Vagina (tissue), 2 donors: ENCODE results near the gene PRRC2B. TPM values are rescaled to one million over a fixed set of nuclear protein-coding genes. Genes with fewer than 3 reads are reported as not detected.
"Not testable (repeated sequence)": the region's sequence is repeated elsewhere in the genome, so short reads cannot be mapped to it uniquely, and the experiment has no call there.

Source experiments
- DNase-seq, 2 donors: peaks; one replicate each; pipeline ENCODE4 v3.0.0-alpha.2; 2017; ENCODE audit errors: extremely low spot score in 2 of 2
- H3K27ac ChIP-seq: fragments of 200-600 bp; sonication (generic); one replicate; pipeline ENCODE4 v1.5.1; 2019
- H3K27me3 ChIP-seq: fragments of 200-600 bp; sonication (generic); one replicate; pipeline ENCODE4 v1.5.1; 2019
- H3K36me3 ChIP-seq, 2 donors: fragments of 200-600 bp; sonication (generic); one replicate each; pipeline ENCODE4 v1.5.1; 2017 to 2019
- H3K4me1 ChIP-seq: fragments of 200-600 bp; sonication (generic); one replicate; pipeline ENCODE4 v1.5.1; 2019
- H3K4me3 ChIP-seq, 2 donors: fragments of 200-600 bp; sonication (generic); 1 replicate in 1 of 2; 2 replicates in 1 of 2; pipeline ENCODE4 v1.5.1; 2016 to 2019
- H3K9me3 ChIP-seq: fragments of 200-600 bp; sonication (generic); one replicate; pipeline ENCODE4 v1.5.1; 2019
- POLR2A ChIP-seq, 2 donors: fragments of 450-650 bp; IDR thresholded peaks; one replicate each; pipeline ENCODE4 v1.6.1; 2017; ENCODE audit warnings: antibody characterized with exemption in 2 of 2, mild to moderate bottlenecking in 2 of 2, moderate library complexity in 2 of 2
- POLR2AphosphoS5 ChIP-seq, 2 donors: sonication (generic); formaldehyde crosslinking; IDR thresholded peaks; one replicate each; pipeline ENCODE4 v1.9.0; 2017; ENCODE audit warnings: antibody characterized with exemption in 2 of 2, mild to moderate bottlenecking in 2 of 2, low read depth in 1 of 2; ENCODE audit not compliant: insufficient read depth in 1 of 2
- intact Hi-C: fragments of 100-400 bp; cut with DNase I; formaldehyde crosslinking; loops from one replicate; pipeline ENCODE4 v1.15.1; 2023
- total RNA-seq: library from RNA; depleted of rRNA; stranded (reverse); fragments of >200 nt; gene quantifications from one replicate; pipeline ENCODE4 v1.2.3, GENCODE V29; 2016
- TF ChIP-seq, protein P1 (sequence below), 3 experiments: fragments of 450-650 bp in 2 of 3; fragments of 200-600 bp in 1 of 3; sonication (generic) in 1 of 3; IDR thresholded peaks; one replicate each; pipeline ENCODE4 v1.5.1; 2017 to 2019; ENCODE audit warnings: antibody characterized with exemption in 3 of 3, mild to moderate bottlenecking in 2 of 3, moderate library complexity in 2 of 3

Gene PRRC2B
- total RNA-seq, 1 donor from 2014 or later, result 116 TPM

DNA sequence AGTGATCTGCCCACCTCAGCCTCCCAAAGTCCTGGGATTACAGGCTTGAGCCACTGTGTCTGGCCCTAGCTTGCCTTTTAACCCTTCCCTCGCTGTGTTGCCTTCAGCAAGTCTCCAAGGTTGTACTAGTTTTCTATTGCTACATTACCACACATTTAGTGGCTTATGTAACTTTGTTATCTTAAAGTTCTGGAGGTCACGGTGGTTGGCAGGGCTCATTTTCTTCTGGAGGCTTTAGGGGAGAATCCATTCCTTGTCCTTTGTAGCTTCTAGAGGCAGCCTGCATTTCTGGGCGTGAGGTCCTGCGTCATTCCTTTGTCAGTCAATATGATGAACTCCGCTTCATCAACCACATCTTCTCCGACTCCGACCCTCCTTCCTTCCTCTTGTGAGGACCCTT, 2.9 kb upstream of the PRRC2B start:
- H3K4me1 ChIP-seq, result peaks cover 21% of the 10 kb centered on the region
- intact Hi-C loops, result no loop called here
- H3K9me3 ChIP-seq, result no peaks in the 10 kb centered on the region

DNA sequence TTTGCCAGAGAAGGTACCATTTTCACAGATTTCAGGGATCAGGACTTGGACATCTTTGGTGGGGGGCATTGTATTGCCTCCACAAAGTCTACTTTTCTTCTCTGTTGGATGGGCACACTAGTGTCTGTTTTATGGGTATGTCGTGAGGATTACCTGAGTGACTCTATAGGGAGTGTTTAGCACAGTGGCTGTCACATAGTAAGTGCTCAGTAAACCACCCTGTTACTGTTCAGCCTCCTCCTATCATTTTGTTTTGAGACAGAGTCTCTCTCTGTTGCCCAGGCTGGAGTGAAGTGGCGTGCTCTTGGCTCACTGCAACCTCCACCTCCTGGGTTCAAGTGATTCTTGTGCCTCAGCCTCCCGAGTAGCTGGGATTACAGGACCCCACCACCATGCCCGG, 2.4 kb upstream of the PRRC2B start:
- H3K4me1 ChIP-seq, result peaks cover 26% of the 10 kb centered on the region
- DNase-seq, result no peak
- H3K36me3 ChIP-seq, result no peaks in the 10 kb centered on the region
- H3K27me3 ChIP-seq, result no peaks in the 10 kb centered on the region
- intact Hi-C loops, result no loop called here
- no peak overlapping the region for H3K4me3 ChIP-seq
- no peaks in the 10 kb centered on the region for H3K9me3 ChIP-seq
- no peak overlapping the region for H3K27ac ChIP-seq
- TF ChIP-seq POLR2AphosphoS5 (IDR thresholded peaks at IDR 0.05; ENCODE audit: insufficient read depth in 1 of 2, low read depth in 1 of 2) (no peak), POLR2A (IDR thresholded peaks at IDR 0.05) (no peak)
- TF ChIP-seq, protein P1, sequence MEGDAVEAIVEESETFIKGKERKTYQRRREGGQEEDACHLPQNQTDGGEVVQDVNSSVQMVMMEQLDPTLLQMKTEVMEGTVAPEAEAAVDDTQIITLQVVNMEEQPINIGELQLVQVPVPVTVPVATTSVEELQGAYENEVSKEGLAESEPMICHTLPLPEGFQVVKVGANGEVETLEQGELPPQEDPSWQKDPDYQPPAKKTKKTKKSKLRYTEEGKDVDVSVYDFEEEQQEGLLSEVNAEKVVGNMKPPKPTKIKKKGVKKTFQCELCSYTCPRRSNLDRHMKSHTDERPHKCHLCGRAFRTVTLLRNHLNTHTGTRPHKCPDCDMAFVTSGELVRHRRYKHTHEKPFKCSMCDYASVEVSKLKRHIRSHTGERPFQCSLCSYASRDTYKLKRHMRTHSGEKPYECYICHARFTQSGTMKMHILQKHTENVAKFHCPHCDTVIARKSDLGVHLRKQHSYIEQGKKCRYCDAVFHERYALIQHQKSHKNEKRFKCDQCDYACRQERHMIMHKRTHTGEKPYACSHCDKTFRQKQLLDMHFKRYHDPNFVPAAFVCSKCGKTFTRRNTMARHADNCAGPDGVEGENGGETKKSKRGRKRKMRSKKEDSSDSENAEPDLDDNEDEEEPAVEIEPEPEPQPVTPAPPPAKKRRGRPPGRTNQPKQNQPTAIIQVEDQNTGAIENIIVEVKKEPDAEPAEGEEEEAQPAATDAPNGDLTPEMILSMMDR (IDR thresholded peaks at IDR 0.05), result no peak

More for the DNA sequence above, 2.9 kb upstream of the PRRC2B start:
- Histone ChIP-seq H3K36me3 (no peaks in the 10 kb centered on the region), H3K27ac (no peak overlapping the region), H3K27me3 (no peaks in the 10 kb centered on the region), H3K4me3 (no peak overlapping the region)
- TF ChIP-seq, protein P1 (IDR thresholded peaks at IDR 0.05), result no peak
- TF ChIP-seq POLR2A (IDR thresholded peaks at IDR 0.05) (no peak), POLR2AphosphoS5 (IDR thresholded peaks at IDR 0.05; ENCODE audit: insufficient read depth in 1 of 2, low read depth in 1 of 2) (no peak)
- no peak for DNase-seq

DNA sequence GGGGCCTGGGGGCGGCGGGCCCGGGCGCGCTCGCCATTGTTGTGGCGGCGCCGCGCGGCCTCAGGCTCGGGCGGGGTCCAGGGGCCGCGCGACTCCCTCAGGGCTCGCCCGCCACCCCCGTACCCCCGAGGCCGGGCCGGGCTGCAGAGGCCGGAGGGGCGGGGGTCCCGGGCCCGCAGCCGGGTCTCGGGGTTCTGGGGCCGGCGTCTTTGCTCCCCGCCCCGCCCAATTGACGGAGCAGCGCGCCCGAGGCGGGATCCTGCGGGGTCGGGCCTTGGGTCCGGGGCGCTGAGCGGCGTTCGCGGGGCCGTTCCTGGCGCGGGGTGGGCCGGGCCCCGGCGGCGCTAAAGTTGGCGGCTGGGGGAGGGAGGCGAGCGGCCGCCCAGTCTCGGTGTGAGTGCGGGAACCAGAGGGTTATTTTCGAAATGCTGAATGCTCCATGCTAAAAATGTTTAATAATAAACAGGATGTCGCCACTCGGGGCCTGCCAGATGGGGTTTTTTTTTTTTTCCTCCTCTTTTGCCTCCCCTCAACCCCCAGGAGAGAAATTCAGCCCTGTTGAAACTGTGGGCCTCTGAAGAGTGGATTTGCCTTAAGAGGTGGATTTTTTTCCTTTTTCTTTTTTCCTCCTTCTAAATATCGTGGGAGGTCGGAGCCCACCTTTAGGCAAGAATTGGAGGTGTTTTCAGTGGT, 724 bp downstream of the PRRC2B start:
- no peak for DNase-seq
- peak overlapping the region; percentile 97 for H3K27ac ChIP-seq
- peaks cover 57% of the 10 kb centered on the region for H3K4me1 ChIP-seq
- intact Hi-C loops, result no loop called here
- H3K27me3 ChIP-seq, result no peaks in the 10 kb centered on the region
- peak overlapping the region; percentile 68 to 83 for H3K4me3 ChIP-seq
- no peaks in the 10 kb centered on the region for H3K36me3 ChIP-seq
- no peaks in the 10 kb centered on the region for H3K9me3 ChIP-seq
- TF ChIP-seq, protein P1 (IDR thresholded peaks at IDR 0.05), result no peak
- TF ChIP-seq POLR2AphosphoS5 (IDR thresholded peaks at IDR 0.05; ENCODE audit: insufficient read depth in 1 of 2, low read depth in 1 of 2), result no peak
- no peak for TF ChIP-seq POLR2A (IDR thresholded peaks at IDR 0.05)

DNA sequence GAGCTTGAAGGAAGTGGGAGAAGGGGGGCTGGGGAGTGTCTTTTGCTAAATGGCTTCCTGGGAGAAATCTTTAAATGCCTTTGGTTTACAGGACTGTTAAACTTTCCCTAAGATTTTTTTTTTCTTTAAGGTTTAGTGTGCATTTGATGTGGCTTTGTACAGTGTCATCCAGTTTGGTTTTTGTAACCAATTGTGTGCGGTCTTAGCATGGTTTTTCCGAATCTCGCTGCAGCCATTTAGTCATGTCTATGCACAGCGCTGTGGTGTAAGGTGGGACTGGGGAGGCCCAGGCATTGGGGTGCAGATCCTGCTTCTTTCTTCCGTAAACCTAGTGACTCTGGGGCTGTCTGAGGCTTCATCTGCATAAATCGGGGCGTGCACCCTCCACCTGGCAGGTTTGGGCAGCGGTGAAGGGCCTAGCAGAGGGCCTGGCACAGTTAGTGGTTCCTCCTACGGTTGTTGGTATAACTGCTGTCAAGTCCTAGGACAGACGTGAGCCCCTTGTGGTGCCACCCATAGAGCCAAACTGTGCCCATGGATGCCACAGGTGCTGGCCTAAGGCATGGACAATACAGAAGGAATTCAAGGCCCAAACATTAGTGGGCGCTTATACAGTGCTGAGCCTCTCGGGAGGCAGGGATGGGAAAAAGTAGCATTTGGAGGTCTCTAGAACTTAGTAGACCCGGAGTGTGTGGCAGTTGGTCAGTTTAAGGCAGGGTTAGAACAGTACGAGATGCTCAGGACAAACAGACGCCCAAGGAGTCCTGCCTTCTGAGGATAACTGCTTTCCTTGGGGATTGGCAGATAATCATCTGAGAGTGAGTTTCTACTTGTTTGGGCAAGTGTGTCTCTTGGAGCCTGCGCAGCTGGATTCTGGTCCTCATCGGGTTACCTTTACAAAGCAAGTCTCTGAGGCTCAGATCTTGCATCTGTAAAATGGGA, 1.5 kb downstream of the PRRC2B start:
- Histone ChIP-seq H3K27me3 (no peaks in the 10 kb centered on the region), H3K36me3 (no peaks in the 10 kb centered on the region), H3K9me3 (no peaks in the 10 kb centered on the region), H3K27ac (peak overlapping the region; percentile 97), H3K4me1 (peaks cover 65% of the 10 kb centered on the region), H3K4me3 (peak overlapping the region; percentile 68 to 83)
- TF ChIP-seq POLR2A (IDR thresholded peaks at IDR 0.05), result no peak
- TF ChIP-seq, protein P1 (IDR thresholded peaks at IDR 0.05), result no peak
- peak; percentile 16 to 39 for TF ChIP-seq POLR2AphosphoS5 (IDR thresholded peaks at IDR 0.05; ENCODE audit: insufficient read depth in 1 of 2, low read depth in 1 of 2)
- DNase-seq, result no peak
- intact Hi-C loops, result no loop called here

DNA sequence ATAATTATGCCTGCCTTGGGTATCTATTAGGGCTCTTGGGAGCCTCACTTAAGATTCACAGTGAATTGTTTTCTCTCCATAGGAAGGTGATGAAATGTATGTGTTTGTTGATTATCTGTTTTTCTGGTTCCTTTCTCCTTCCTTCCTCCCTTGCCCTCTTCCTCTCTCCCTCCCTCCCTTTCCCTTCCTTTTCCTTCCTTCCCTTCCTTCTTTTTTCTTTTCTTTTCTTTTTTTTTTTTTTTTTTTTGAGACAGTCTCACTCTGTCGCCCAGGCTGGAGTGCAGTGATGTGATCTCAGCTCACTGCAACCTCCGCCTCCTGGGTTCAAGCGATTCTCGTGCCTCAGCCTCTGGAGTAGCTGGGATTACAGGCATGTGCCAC, 2.2 kb downstream of the PRRC2B start:
- H3K4me3 ChIP-seq, result peak overlapping the region; percentile 68 to 83
- H3K27me3 ChIP-seq, H3K36me3 ChIP-seq, H3K9me3 ChIP-seq, intact Hi-C loops, DNase-seq: not testable (repeated sequence)
- peaks cover 72% of the 10 kb centered on the region for H3K4me1 ChIP-seq
- peak overlapping the region; percentile 97 for H3K27ac ChIP-seq
